Activated naive CD8-positive, alpha-beta T cell (primary cell): ENCODE data around the gene FBXL17.

Source experiments
- H3K27ac Mint-ChIP-seq: one replicate; pipeline ENCODE4 v1.8.0; 2021; ENCODE audit warnings: mixed read lengths
- H3K27me3 Mint-ChIP-seq: one replicate; pipeline ENCODE4 v1.8.0; 2021; ENCODE audit warnings: mixed read lengths
- H3K36me3 Mint-ChIP-seq: one replicate; pipeline ENCODE4 v1.8.0; 2021; ENCODE audit warnings: mixed read lengths
- H3K4me1 Mint-ChIP-seq: one replicate; pipeline ENCODE4 v1.8.0; 2021; ENCODE audit warnings: low read depth, mixed read lengths
- H3K4me3 Mint-ChIP-seq: one replicate; pipeline ENCODE4 v1.8.0; 2021; ENCODE audit warnings: mild to moderate bottlenecking, mixed read lengths
- H3K9me3 Mint-ChIP-seq: one replicate; pipeline ENCODE4 v1.8.0; 2021; ENCODE audit warnings: low read depth, mixed read lengths

Gene FBXL17

DNA sequence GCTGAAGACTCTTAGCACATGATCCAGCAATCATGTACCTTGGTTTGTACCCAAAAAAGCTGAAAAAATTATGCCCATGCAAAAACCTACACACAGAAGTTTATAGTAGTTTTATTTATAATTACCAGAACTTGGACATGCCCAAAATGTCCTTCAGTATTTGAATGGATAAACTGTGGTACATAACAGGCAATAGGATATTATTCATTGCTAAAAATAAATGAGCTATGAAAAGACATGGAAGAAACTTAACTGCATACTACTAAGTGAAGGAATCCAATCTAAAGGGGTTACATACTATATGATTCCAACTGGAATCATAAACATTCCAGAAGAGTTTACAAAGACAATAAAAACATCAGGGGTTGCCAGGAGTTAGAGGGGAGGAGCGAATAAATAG, 25.6 kb downstream of the FBXL17 start:
- H3K36me3 Mint-ChIP-seq, result no peaks in the 10 kb centered on the region
- H3K4me1 Mint-ChIP-seq, result peaks cover 8% of the 10 kb centered on the region
- no peak overlapping the region for H3K4me3 Mint-ChIP-seq
- no peak overlapping the region for H3K27ac Mint-ChIP-seq
- no peaks in the 10 kb centered on the region for H3K27me3 Mint-ChIP-seq
- H3K9me3 Mint-ChIP-seq, result no peaks in the 10 kb centered on the region

DNA sequence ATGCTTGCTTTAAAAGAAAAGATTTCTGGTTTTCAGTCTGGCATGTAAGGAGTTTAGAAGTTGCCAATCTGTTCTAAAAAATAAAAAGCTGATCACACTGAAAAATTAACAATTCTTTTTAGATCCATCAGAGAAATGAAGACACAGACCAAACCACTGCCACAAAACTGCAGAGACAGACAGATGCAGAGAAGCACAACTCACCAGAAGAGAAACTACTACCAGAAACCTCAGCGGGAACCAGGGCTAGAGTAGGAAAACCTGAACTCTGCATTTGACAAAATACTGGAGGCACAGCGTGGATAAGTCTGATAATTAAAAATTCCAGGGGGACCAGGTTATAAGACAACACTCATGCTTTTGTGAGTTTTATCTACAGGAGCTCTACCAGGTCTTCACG, 28.8 kb downstream of the FBXL17 start:
- Mint-ChIP-seq H3K4me3 (no peak overlapping the region), H3K36me3 (no peaks in the 10 kb centered on the region), H3K4me1 (peaks cover 4% of the 10 kb centered on the region), H3K27me3 (no peaks in the 10 kb centered on the region), H3K9me3 (no peaks in the 10 kb centered on the region), H3K27ac (no peak overlapping the region)

DNA sequence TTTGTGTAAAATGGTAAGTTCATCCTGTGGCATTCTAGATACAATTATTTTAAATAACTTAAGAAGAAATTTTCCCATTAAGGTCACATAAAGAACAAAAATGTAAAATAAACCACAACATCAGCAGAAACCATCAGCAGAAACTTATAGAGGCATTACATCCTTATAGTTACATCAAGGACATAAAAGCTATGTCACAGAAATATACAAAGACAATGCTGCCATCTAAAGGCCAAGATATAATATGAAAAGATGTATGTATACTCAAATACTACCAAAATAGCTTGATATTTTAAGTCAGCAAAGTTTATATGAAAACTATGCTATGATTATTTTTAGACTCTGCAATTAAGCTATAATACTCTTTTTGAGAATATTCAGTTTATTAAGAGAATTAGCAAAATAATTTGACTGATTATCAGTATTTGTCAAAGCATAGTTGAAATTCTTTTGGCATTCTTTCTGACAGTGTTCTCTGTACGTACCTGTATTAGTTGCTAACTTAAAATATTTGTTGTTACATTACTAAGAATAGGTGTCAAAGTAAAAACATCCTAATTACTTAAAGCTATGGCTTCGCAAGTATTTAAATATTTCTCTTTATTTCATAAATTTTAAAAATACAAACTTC, 36.2 kb downstream of the FBXL17 start:
- Mint-ChIP-seq H3K36me3 (peaks cover 10% of the 10 kb centered on the region), H3K9me3 (no peaks in the 10 kb centered on the region), H3K4me3 (no peak overlapping the region), H3K27me3 (no peaks in the 10 kb centered on the region), H3K27ac (no peak overlapping the region), H3K4me1 (no peaks in the 10 kb centered on the region)

- Mint-ChIP-seq H3K27me3 (no peaks in the 10 kb centered on the region), H3K36me3 (peaks cover 11% of the 10 kb centered on the region), H3K4me3 (no peak overlapping the region), H3K4me1 (no peaks in the 10 kb centered on the region), H3K27ac (no peak overlapping the region), H3K9me3 (no peaks in the 10 kb centered on the region)
Observed at GRCh38 chr5:108344103-108344822, 37.6 kb downstream of the FBXL17 start.

- no peaks in the 10 kb centered on the region for H3K27me3 Mint-ChIP-seq
- H3K36me3 Mint-ChIP-seq, result peaks cover 14% of the 10 kb centered on the region
- no peaks in the 10 kb centered on the region for H3K9me3 Mint-ChIP-seq
- H3K4me1 Mint-ChIP-seq, result no peaks in the 10 kb centered on the region
- no peak overlapping the region for H3K4me3 Mint-ChIP-seq
- no peak overlapping the region for H3K27ac Mint-ChIP-seq
Observed at GRCh38 chr5:108341866-108342265, 40.0 kb downstream of the FBXL17 start.

DNA sequence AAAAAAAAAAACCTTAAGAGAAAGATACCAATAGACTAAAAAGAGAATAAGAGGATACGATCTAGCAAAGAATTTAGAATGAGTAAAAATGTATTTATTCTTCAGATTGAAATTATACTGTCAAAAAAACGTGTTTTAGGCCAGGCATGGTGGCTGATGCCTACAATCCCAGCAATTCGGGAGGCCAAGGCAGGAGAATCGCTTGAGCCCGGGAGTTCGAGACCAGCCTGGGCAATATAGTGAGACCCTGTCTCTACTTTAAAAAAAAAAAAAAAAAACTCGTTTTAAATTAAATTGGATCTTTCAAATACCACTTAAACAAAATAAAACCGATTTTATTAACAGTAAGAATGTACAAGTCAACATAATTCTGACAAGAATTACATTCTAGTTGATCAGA, 41.8 kb downstream of the FBXL17 start:
- peaks cover 14% of the 10 kb centered on the region for H3K36me3 Mint-ChIP-seq
- no peaks in the 10 kb centered on the region for H3K9me3 Mint-ChIP-seq
- H3K27me3 Mint-ChIP-seq, result no peaks in the 10 kb centered on the region
- no peak overlapping the region for H3K4me3 Mint-ChIP-seq
- no peak overlapping the region for H3K27ac Mint-ChIP-seq
- no peaks in the 10 kb centered on the region for H3K4me1 Mint-ChIP-seq

- Mint-ChIP-seq H3K4me1 (peaks cover under 1% of the 10 kb centered on the region), H3K9me3 (no peaks in the 10 kb centered on the region), H3K27me3 (no peaks in the 10 kb centered on the region), H3K27ac (no peak overlapping the region), H3K36me3 (peaks cover 11% of the 10 kb centered on the region), H3K4me3 (no peak overlapping the region)
Observed at GRCh38 chr5:108339220-108339619, 42.7 kb downstream of the FBXL17 start.

- H3K9me3 Mint-ChIP-seq, result no peaks in the 10 kb centered on the region
- H3K4me1 Mint-ChIP-seq, result peaks cover 6% of the 10 kb centered on the region
- H3K27me3 Mint-ChIP-seq, result no peaks in the 10 kb centered on the region
- peaks cover 6% of the 10 kb centered on the region for H3K36me3 Mint-ChIP-seq
- H3K4me3 Mint-ChIP-seq, result no peak overlapping the region
- H3K27ac Mint-ChIP-seq, result no peak overlapping the region
Observed at GRCh38 chr5:108334225-108334624, 47.7 kb downstream of the FBXL17 start.

DNA sequence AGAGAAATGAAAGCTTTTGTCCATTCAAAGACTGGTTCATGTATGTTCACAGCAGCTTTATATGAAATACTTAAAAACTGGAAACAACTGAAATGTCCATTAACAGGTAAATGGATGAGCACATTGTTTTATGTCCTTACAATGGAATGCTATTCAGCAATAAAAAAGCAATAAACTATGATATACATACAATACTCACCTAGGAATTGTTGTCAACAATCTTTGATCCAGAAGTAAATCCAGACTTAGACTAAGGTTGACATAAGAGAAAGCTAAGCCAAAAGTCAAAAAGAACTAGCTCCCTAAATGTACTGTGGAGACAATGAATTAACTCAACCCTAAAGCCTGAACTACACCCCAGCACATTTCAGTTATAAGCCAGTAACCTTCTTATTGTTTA, 54.9 kb downstream of the FBXL17 start:
- Mint-ChIP-seq H3K27me3 (no peaks in the 10 kb centered on the region), H3K4me3 (no peak overlapping the region), H3K27ac (no peak overlapping the region), H3K9me3 (peaks cover 4% of the 10 kb centered on the region), H3K4me1 (no peaks in the 10 kb centered on the region), H3K36me3 (peaks cover 20% of the 10 kb centered on the region)

GRCh38 chr5:108324886-108325285, 57.0 kb downstream of the FBXL17 start:
- H3K4me1 Mint-ChIP-seq, result no peaks in the 10 kb centered on the region
- peaks cover 22% of the 10 kb centered on the region for H3K36me3 Mint-ChIP-seq
- no peak overlapping the region for H3K4me3 Mint-ChIP-seq
- H3K27ac Mint-ChIP-seq, result no peak overlapping the region
- H3K9me3 Mint-ChIP-seq, result peaks cover 4% of the 10 kb centered on the region
- H3K27me3 Mint-ChIP-seq, result no peaks in the 10 kb centered on the region

- Mint-ChIP-seq H3K9me3 (no peaks in the 10 kb centered on the region), H3K36me3 (peaks cover 17% of the 10 kb centered on the region)
Observed at GRCh38 chr5:108321341-108321740, 60.6 kb downstream of the FBXL17 start.

GRCh38 chr5:108320231-108320630, 61.7 kb downstream of the FBXL17 start:
- peaks cover 10% of the 10 kb centered on the region for H3K36me3 Mint-ChIP-seq
- no peak overlapping the region for H3K4me3 Mint-ChIP-seq
- H3K4me1 Mint-ChIP-seq, result peaks cover 2% of the 10 kb centered on the region
- no peaks in the 10 kb centered on the region for H3K27me3 Mint-ChIP-seq
- H3K9me3 Mint-ChIP-seq, result no peaks in the 10 kb centered on the region
- no peak overlapping the region for H3K27ac Mint-ChIP-seq

More at GRCh38 chr5:108321341-108321740, 60.6 kb downstream of the FBXL17 start:
- Mint-ChIP-seq H3K27me3 (no peaks in the 10 kb centered on the region), H3K27ac (no peak overlapping the region), H3K4me3 (no peak overlapping the region), H3K4me1 (peaks cover 2% of the 10 kb centered on the region)

DNA sequence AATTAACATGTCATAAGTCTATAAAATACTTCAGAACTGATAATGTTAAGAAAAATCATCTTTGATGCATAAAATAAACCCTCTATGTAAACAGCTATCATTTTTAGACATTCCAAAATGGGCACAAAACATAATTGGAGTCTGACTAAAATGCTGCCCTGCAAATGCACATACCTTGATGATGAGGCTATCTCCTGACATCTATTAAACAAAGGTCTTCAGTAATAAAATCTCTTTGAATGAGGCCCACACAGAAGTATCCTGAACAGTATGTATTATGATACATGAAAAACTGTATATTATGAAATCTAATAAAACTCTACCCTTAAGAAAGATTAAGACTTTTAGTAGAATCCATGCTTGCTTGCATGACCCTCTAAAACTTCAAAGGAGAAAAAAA, 66.1 kb downstream of the FBXL17 start:
- H3K4me1 Mint-ChIP-seq, result peaks cover 2% of the 10 kb centered on the region
- no peaks in the 10 kb centered on the region for H3K27me3 Mint-ChIP-seq
- no peaks in the 10 kb centered on the region for H3K9me3 Mint-ChIP-seq
- H3K36me3 Mint-ChIP-seq, result peaks cover 6% of the 10 kb centered on the region
- H3K27ac Mint-ChIP-seq, result no peak overlapping the region
- no peak overlapping the region for H3K4me3 Mint-ChIP-seq

GRCh38 chr5:108312258-108312657, 69.6 kb downstream of the FBXL17 start:
- H3K27me3 Mint-ChIP-seq, result no peaks in the 10 kb centered on the region
- H3K36me3 Mint-ChIP-seq, result peaks cover 12% of the 10 kb centered on the region
- H3K9me3 Mint-ChIP-seq, result no peaks in the 10 kb centered on the region
- H3K4me1 Mint-ChIP-seq, result no peaks in the 10 kb centered on the region
- no peak overlapping the region for H3K4me3 Mint-ChIP-seq
- no peak overlapping the region for H3K27ac Mint-ChIP-seq

DNA sequence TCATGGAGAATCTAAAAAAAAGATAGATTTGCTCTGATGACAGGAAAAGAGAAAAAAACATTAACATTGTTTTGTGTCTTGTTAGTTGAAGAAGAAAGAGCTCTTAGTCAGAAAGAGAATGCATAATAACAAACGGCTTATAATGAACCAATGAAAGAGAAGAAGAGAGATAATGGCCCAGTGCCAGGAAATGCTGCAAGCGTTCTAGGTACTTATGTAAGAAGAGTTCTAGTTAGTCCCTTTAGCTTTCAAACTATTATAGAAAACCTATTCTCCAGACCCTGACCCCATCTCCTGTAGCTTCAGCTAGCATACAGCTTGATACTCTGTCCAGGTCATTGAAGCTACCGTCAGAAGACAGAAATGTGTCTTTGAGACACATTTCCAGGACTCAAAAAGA, 70.2 kb downstream of the FBXL17 start:
- Mint-ChIP-seq H3K27ac (no peak overlapping the region), H3K27me3 (no peaks in the 10 kb centered on the region), H3K4me1 (no peaks in the 10 kb centered on the region), H3K4me3 (no peak overlapping the region), H3K36me3 (peaks cover 12% of the 10 kb centered on the region), H3K9me3 (no peaks in the 10 kb centered on the region)

DNA sequence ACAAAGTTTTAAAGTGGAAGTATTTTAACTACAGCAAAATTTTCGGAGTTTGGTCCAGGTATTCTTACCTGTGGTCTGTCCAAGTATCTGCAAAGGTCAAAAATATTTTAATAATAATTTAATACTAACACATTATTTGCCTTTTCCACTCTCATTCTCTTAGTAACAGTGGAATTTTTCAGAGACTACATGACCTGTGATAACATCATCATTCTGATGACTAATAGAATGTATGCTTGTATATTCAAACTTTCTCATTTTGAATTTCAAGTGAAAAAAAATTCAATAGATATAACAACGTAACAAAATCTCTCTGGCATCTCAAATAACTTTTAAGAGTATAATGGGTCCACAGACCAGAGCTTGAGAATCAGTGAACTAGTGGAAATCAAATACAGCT, 78.3 kb downstream of the FBXL17 start:
- H3K9me3 Mint-ChIP-seq, result no peaks in the 10 kb centered on the region

More for the DNA sequence above, 78.3 kb downstream of the FBXL17 start:
- Mint-ChIP-seq H3K4me3 (no peak overlapping the region), H3K27ac (no peak overlapping the region), H3K36me3 (no peaks in the 10 kb centered on the region), H3K4me1 (no peaks in the 10 kb centered on the region), H3K27me3 (no peaks in the 10 kb centered on the region)
